NCI-H128 (cell line): ENCODE results near the gene EML5.
"Not testable (repeated sequence)": the region's sequence is repeated elsewhere in the genome, so short reads cannot be mapped to it uniquely, and the experiment has no call there.

Experiments
- DNase-seq: peaks from one replicate; lab custom pipeline; 2025; ENCODE audit not compliant: unreplicated experiment; lab: John Stamatoyannopoulos, UW

The EML5 gene

GRCh38 chr14:88792473-88793258 lies at the start of gene EML5:
Gene EML5, minus strand, starts transcription at chr14:88792953. Its CDS starts 450 bp downstream, at chr14:88792503.
- peak; percentile 84 for DNase-seq

GRCh38 chr14:88842414-88842813 lies 49.7 kb upstream of the EML5 start:
- DNase-seq: no peak

- DNase-seq: no peak
Observed at GRCh38 chr14:88841741-88842140, 49.0 kb upstream of the EML5 start.

GRCh38 chr14:88840926-88841325 lies 48.2 kb upstream of the EML5 start:
- DNase-seq: no peak

GRCh38 chr14:88838015-88838414 lies 45.3 kb upstream of the EML5 start:
- no peak for DNase-seq

GRCh38 chr14:88837495-88837894 lies 44.7 kb upstream of the EML5 start:
- DNase-seq: no peak

- no peak for DNase-seq
Observed at GRCh38 chr14:88835661-88836060, 42.9 kb upstream of the EML5 start.

- no peak for DNase-seq
Observed at GRCh38 chr14:88834883-88835431, 42.2 kb upstream of the EML5 start.

GRCh38 chr14:88831284-88831683 lies 38.5 kb upstream of the EML5 start:
- DNase-seq: no peak

GRCh38 chr14:88829685-88830302 lies 37.0 kb upstream of the EML5 start:
- no peak for DNase-seq

- no peak for DNase-seq
Observed at GRCh38 chr14:88829188-88829587, 36.4 kb upstream of the EML5 start.

GRCh38 chr14:88825503-88825902 lies 32.8 kb upstream of the EML5 start:
- no peak for DNase-seq

GRCh38 chr14:88825078-88825458 lies 32.3 kb upstream of the EML5 start:
- DNase-seq: no peak

GRCh38 chr14:88824314-88825077 lies 31.7 kb upstream of the EML5 start, which contains the start of gene TTC8:
Gene TTC8, plus strand, starts transcription at chr14:88824651. Its CDS starts 57 bp downstream, at chr14:88824708.
- peak; percentile 71 for DNase-seq

GRCh38 chr14:88823968-88824313 lies 31.2 kb upstream of the EML5 start:
- DNase-seq: no peak

GRCh38 chr14:88821888-88822287 lies 29.1 kb upstream of the EML5 start:
- no peak for DNase-seq

- DNase-seq: no peak
Observed at GRCh38 chr14:88821378-88821777, 28.6 kb upstream of the EML5 start.

GRCh38 chr14:88819674-88820073 lies 26.9 kb upstream of the EML5 start:
- DNase-seq: not testable (repeated sequence)

GRCh38 chr14:88818018-88818417 lies 25.3 kb upstream of the EML5 start:
- DNase-seq: no peak

GRCh38 chr14:88815980-88816379 lies 23.2 kb upstream of the EML5 start:
- no peak for DNase-seq

GRCh38 chr14:88808359-88808758 lies 15.6 kb upstream of the EML5 start:
- no peak for DNase-seq

- no peak for DNase-seq
Observed at GRCh38 chr14:88804477-88804876, 11.7 kb upstream of the EML5 start.
